Fibroblast of skin of left quadriceps (primary cell): ENCODE measurements around the gene DDAH1.
A peak's percentile ranks its signal among the peaks of the same experiment; 100 is the strongest.

ENCODE experiments used
- DNase-seq, 2 experiments: peaks; one replicate each; pipeline ENCODE4 v3.0.0-alpha.2; 2013; ENCODE audit warnings: low read depth in 2 of 2

The DDAH1 gene

DNA sequence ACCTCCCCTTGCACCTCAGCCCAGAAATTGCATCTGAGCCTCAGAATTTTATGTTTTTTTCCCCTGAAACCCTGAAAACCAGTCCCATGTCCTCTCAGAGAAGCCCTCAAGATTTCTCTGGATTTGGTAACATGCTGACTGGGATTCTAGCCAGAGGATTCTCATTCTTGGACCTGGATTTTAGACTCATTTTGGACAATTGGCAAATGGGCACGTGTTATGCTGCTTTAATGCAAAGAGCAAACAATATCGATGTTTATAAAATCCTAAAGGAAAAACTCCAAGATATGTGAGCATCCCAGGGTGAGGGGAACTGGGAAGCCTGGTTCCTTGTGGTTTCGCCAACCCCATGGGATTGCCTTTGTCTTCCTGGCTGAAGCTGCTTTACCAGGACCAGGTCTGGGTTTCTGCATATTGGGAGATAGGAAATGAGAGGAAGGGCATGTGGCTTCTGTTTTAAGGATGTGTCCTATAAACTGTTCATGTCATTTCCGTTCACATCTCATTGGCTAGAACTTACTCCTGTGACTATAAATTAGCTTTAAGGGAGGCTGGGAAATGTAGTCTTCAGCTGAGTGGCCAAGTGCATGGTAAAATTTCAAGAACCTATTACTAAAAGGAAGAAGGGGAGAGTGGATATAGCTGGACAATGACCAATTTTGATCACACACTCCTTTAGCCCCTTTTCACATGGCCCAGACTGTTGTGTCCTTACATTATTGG, 161.4 kb downstream of the DDAH1 start:
- no peak for DNase-seq

DNA sequence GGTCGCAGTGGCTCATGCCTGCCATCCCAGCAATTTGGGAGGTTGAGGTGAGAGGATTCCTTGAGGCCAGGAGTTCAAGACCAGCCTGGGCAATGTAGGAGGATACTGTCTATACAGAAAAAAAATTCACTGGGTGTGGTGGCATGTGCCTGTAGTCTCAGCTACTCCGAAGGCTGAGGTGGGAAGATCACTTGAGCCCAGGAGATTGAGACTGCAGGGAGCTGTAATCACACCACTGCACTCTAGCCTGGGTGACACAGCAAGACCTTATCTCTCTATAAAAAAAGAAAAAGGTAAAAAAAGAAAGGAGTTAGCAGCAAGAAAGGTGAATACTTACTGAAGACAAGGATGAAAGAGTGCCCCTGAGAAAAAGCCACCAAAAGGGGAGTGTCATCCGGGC, 164.8 kb downstream of the DDAH1 start:
- no peak for DNase-seq

GRCh38 chr1:85297855-85298629, 166.9 kb downstream of the DDAH1 start:
- peak; percentile 91 to 94 for DNase-seq

DNA sequence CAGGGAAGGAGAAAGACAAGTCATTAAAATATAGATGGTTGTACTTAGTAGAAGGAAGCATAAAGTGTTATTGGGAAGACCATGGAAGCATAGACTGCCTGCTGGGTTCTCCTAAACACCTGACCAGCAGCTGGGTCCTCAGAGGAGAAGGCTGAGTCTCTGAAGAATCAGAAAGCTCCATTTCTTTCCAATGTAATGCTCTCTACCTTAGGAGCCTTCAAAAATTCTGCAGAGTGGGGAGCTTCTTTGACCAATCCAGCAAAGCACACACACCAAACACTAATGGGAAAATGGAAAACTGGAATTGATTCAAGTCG, 167.5 kb downstream of the DDAH1 start:
- DNase-seq: no peak

DNA sequence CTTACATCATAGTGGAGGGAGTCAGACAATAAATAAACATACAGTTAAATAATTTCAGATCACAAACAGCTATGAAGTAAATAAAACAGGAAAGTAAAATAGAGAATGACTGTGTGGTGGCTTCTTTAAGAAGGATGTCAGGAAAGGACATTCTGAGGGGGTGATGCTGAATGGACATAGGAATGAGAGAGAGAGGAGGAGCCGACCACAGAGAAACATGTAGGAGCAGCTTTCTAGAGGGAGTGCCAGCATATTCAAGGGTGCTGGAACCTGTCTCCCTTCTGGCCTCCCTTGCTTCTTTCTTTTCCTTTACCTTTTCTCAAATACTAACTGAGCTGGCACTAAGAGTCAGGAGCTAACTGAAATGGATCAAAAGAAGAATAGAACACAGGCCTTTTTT, 168.0 kb downstream of the DDAH1 start:
- no peak for DNase-seq

- no peak for DNase-seq
Observed at GRCh38 chr1:85295654-85296053, 169.3 kb downstream of the DDAH1 start.

GRCh38 chr1:85295006-85295431, 169.9 kb downstream of the DDAH1 start:
- DNase-seq: no peak

- no peak for DNase-seq
Observed at GRCh38 chr1:85290826-85291225, 174.1 kb downstream of the DDAH1 start.

GRCh38 chr1:85289848-85290335, 175.1 kb downstream of the DDAH1 start:
- DNase-seq: no peak

GRCh38 chr1:85289207-85289847, 175.6 kb downstream of the DDAH1 start:
- peak; percentile 73 to 76 for DNase-seq

GRCh38 chr1:85284202-85284601, 180.8 kb downstream of the DDAH1 start:
- no peak for DNase-seq

GRCh38 chr1:85283475-85284199, 181.3 kb downstream of the DDAH1 start:
- DNase-seq: no peak

- DNase-seq: no peak
Observed at GRCh38 chr1:85282424-85282823, 182.5 kb downstream of the DDAH1 start.

- no peak for DNase-seq
Observed at GRCh38 chr1:85280636-85281035, 184.3 kb downstream of the DDAH1 start.

GRCh38 chr1:85279458-85280080, 185.4 kb downstream of the DDAH1 start:
- no peak for DNase-seq

- DNase-seq: peak; percentile 83 to 87
Observed at GRCh38 chr1:85278853-85279314, 186.1 kb downstream of the DDAH1 start.

- DNase-seq: no peak
Observed at GRCh38 chr1:85277802-85278201, 187.2 kb downstream of the DDAH1 start.

DNA sequence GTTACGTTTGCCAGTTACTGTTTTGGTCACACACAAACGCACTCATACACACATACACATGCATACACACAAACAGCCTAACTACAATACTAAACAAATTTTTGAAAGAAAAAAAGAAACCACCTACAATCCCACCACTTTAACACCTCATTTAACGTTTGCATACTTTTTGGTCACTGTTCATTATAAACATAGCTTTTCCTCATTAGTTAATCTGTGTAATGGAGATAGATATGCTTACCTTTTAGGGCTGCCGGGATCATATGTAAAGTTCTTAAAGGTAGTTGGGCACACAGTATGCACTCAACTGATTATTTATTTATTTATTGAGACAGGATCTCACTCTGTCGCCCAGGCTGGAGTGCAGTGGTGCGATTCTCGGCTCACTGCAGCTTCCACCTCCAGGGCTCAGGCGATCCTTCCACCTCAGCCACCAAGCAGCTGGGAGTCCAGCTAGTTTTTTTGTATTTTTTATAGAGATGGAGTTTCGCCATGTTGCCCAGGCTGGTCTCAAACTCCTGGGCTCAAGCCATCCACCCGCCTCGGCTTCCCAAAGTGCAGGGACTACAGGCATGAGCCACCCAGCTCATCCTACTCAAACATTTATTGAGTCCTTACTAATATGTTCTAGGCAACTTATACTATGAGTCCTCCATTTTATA, 187.8 kb downstream of the DDAH1 start:
- DNase-seq: no peak

- DNase-seq: peak; percentile 90
Observed at GRCh38 chr1:85276215-85276977, 188.6 kb downstream of the DDAH1 start, which contains the start of gene BCL10. Gene BCL10, minus strand, starts transcription at chr1:85276632. Its CDS starts 280 bp downstream, at chr1:85276352.

DNA sequence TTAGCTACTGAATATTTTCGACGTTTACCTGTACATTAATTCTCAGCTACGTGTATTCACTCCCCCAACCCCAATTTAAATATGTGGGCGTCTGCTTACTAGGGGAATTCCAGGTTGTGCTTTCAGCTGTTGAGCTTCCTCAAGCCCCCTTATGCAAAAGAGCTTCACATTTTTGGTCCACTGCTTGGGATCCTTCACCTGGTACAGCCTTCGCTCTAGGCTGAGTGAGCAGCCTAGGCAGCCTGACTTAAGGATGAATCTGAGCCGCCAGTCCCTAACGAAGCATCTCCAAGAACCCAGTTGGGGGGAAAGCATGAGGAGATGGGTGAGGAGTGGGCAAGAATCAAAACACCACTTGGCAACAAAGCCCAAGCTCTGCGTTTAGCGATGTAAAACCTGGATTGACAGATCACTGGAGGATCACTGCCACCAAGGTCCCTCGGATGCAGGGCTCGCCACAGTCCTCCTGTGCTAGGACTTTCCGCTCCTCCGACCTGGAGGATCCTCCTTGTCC, 189.2 kb downstream of the DDAH1 start:
- DNase-seq: no peak
